Cardiac fibroblast (primary cell): ENCODE measurements around the gene LONRF2.

ENCODE experiments used
- DNase-seq, 2 donors: peaks; one replicate each; pipeline versions ENCODE4 v3.0.0 to v3.0.0-alpha.2; 2010; ENCODE audit warnings: low read depth in 2 of 2
- H3K4me3 ChIP-seq, 2 donors: replicated peaks in 1 of 2; 1 replicate in 1 of 2; 2 replicates in 1 of 2; pipeline ENCODE4 v1.5.1; 2011; ENCODE audit warnings: low read depth in 2 of 2, low read length in 2 of 2, mild to moderate bottlenecking in 2 of 2, moderate library complexity in 1 of 2
- TF ChIP-seq, protein P1 (sequence below): IDR thresholded peaks from one replicate; pipeline ENCODE4 v1.5.1; 2011; ENCODE audit warnings: low read depth, mild to moderate bottlenecking, low read length, inconsistent platforms

Gene LONRF2

DNA sequence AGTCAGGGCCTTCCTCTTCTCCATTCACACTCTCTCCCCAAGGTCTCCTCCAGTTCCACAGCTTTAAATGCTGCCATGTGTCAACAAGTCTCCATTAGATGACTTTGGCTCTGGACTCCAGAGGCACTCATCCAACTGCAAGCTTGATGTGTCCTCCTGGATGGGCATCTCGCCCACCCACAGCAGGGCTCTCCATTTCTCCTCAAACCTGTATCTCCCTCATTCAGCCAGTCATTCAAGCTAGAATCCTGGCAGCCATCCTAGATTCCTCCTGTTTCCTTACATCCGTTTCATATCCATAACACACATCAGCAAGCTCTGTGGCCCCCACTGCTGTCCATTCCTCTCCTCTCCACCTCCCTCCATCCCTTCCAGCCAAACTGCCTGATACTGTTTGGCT, 91.5 kb downstream of the LONRF2 start:
- no peak overlapping the region for H3K4me3 ChIP-seq
- no peak for DNase-seq
- TF ChIP-seq, protein P1, sequence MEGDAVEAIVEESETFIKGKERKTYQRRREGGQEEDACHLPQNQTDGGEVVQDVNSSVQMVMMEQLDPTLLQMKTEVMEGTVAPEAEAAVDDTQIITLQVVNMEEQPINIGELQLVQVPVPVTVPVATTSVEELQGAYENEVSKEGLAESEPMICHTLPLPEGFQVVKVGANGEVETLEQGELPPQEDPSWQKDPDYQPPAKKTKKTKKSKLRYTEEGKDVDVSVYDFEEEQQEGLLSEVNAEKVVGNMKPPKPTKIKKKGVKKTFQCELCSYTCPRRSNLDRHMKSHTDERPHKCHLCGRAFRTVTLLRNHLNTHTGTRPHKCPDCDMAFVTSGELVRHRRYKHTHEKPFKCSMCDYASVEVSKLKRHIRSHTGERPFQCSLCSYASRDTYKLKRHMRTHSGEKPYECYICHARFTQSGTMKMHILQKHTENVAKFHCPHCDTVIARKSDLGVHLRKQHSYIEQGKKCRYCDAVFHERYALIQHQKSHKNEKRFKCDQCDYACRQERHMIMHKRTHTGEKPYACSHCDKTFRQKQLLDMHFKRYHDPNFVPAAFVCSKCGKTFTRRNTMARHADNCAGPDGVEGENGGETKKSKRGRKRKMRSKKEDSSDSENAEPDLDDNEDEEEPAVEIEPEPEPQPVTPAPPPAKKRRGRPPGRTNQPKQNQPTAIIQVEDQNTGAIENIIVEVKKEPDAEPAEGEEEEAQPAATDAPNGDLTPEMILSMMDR: no peak

DNA sequence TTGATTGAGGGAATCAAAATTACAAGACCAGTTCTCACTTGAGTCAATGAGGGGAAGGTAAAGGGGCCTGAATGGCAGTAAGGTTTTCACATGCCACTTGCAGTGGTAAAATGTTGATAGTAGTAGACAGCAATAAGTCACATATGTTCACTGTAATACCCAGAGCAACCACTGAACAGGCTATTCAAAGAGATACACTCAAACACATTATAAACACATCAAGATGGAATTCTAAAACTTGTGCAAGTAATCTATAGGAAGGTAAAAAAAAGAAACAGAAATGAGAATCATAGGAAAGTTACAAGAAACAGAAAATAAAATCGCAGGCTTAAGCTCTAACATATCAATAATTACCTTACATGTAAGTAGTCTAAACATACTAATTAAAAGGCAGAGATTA, 93.3 kb downstream of the LONRF2 start:
- H3K4me3 ChIP-seq: no peak overlapping the region
- DNase-seq: no peak
- TF ChIP-seq, protein P1: peak; percentile 12

DNA sequence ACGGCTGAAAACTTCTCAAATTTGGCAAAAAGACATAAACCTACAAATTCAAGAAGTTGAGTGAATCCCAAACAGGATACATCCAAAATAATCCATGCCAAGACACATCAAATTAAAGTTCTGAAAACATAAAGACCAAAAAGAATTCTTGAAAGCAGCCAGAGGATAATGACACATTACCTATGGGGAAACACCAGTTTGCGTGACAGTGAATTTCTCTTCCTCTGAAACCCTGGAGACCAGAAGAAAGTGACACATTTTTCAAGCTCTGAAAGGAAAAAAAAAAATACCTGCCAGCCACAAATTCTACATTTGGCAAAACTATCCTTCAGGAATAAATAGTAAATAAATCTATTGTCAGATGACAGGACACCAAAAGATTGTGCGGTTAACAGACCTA, 93.9 kb downstream of the LONRF2 start:
- TF ChIP-seq, protein P1: no peak
- H3K4me3 ChIP-seq: no peak overlapping the region
- no peak for DNase-seq

DNA sequence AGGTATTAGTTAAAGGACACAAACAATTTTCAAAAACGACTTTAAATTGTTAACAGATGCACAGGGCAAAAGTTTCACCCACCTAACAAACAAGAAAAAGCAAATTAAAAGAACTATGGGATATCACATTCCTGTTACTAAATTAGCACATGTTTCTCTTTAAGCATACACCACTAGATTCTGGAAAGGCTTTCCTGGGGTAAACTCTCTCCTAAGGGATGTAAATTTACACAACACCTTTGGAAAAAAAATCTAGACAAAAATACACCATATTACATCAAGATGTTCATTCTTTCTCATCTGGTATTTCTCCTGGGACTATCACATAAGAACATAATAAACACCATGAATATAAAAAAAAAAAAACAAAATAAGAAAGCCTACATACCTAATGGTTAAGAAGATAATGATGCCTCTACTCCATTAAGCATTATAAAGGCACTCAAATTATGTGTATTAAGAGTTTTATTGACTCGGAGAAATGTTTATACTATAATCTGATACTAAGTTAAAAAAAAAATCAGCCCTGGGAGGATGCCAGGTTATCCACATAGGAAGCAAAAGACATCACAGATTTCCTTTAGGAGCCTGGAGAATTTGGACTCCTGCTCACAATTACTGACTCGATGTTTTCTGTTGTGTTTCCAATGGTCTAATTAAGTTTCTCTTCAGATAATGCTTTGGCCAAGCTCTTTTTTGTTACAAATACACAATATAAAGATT, 97.2 kb downstream of the LONRF2 start:
- TF ChIP-seq, protein P1: no peak
- no peak overlapping the region for H3K4me3 ChIP-seq
- DNase-seq: no peak

DNA sequence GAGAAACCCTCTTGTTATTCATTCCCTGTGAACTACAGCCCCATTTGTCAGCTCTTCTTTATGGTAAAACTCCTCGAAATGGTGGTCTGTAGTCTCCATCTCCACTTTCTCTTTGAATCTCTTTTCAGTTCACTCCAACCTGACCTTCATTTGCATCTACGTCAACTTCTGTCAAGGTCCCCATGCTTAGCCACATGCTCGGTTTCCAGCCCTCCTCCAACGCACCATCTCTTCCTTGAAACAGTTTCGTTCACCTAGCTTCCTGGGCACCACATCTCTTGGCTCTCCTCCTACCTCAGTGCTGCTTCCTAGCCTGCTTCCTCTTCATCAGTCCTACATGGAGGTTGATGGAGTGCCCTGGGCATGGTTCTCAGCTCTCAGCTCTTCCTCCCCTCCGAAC, 98.8 kb downstream of the LONRF2 start:
- H3K4me3 ChIP-seq: no peak overlapping the region
- TF ChIP-seq, protein P1: no peak
- no peak for DNase-seq
